ENCODE results near the gene ABCC1. TPM values are rescaled to one million over a fixed set of nuclear protein-coding genes. Genes with fewer than 3 reads are reported as not detected.

The ABCC1 gene
- total RNA-seq (ENCODE audit: low replicate concordance) = 38.1 and 53.7 TPM in 2 replicates
- long read RNA-seq, partial matches to known transcripts = 12 of 15 reads
- long read RNA-seq, other reads (novel, unspliced or antisense) = 3 of 15 reads

DNA sequence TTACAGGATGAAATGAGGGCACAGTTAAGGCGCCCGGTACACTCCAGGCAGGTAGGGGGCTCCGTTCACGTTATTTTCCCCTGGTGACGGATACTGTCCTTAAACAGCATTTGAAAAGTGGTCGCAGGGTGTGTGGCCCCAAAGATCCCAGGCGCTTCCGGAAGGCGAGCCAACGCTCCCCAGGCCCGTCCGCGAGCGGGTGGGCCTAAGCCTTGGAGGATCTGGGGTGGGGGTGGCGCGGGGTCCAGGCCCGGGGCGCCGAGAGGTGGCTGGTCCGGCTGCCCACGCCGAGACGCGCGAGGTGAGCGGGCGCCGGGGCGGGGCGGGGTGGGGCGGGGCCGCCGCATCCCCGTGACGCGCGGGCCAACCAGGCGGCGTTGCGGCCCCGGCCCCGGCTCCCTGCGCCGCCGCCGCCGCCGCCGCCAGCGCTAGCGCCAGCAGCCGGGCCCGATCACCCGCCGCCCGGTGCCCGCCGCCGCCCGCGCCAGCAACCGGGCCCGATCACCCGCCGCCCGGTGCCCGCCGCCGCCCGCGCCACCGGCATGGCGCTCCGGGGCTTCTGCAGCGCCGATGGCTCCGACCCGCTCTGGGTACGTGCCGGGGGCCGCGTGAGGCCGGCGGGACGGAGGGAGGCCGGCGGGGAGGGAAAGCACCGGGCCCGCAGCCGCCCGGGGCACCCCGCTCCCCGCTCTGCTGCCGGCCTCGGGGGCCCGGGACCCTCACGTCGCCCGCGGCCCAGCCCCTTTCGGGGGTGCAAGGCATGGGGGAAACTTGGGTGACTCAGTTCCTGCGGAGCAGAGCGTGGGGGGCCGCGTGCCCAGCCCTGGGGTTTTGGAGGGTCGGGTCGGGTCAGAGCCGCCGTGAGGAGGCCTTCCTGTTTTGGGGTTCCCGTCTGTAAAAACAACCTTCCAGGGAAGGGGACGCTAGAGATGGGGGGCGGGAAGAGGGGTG, at the start of gene ABCC1:
Gene ABCC1, plus strand, starts transcription at position 407 of the 951 bp plus-strand sequence. Its CDS starts 136 bp downstream, at position 543.
- Mint-ChIP-seq H3K27ac (peak within 1 kb of the TSS; percentile 94), H3K4me3 (peak within 1 kb of the TSS; percentile 98), H3K36me3 (no peaks in the 10 kb centered on the region), H3K9me3 (no peaks in the 10 kb centered on the region), H3K27me3 (no peaks in the 10 kb centered on the region), H3K4me1 (ENCODE audit: unreplicated experiment) (peaks cover 26% of the 10 kb centered on the region)
- no peak for DNase-seq (ENCODE audit: extremely low spot score, unreplicated experiment)
- TF ChIP-seq, protein P1, sequence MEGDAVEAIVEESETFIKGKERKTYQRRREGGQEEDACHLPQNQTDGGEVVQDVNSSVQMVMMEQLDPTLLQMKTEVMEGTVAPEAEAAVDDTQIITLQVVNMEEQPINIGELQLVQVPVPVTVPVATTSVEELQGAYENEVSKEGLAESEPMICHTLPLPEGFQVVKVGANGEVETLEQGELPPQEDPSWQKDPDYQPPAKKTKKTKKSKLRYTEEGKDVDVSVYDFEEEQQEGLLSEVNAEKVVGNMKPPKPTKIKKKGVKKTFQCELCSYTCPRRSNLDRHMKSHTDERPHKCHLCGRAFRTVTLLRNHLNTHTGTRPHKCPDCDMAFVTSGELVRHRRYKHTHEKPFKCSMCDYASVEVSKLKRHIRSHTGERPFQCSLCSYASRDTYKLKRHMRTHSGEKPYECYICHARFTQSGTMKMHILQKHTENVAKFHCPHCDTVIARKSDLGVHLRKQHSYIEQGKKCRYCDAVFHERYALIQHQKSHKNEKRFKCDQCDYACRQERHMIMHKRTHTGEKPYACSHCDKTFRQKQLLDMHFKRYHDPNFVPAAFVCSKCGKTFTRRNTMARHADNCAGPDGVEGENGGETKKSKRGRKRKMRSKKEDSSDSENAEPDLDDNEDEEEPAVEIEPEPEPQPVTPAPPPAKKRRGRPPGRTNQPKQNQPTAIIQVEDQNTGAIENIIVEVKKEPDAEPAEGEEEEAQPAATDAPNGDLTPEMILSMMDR (conservative IDR thresholded peaks at IDR 0.05) = no peak

DNA sequence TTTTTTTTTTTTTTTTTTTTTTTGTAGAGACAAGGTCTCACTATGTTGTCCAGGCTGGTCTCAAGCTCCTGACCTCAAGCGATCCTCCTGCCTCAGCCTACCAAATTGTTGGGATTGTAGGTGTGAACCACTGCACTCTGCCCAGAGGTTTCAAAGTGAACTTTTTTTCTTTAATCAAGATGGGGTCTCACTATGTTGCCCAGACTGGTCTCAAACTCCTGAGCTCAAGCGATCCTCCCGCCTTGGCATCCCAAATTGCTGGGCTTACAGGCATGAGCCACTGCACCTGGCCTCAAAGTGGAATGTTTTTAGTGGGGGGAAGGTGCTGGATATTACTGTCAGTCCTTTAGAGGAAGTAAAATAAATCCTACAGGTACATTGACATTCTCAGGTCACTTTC, 49.1 kb upstream of the ABCC1 start:
- H3K27me3 Mint-ChIP-seq = no peaks in the 10 kb centered on the region
- H3K9me3 Mint-ChIP-seq = no peaks in the 10 kb centered on the region
- TF ChIP-seq, protein P1 (conservative IDR thresholded peaks at IDR 0.05) = no peak
- H3K4me1 Mint-ChIP-seq (ENCODE audit: unreplicated experiment) = peaks cover 4% of the 10 kb centered on the region
- H3K27ac Mint-ChIP-seq = no peak overlapping the region
- DNase-seq (ENCODE audit: extremely low spot score, unreplicated experiment) = no peak
- H3K4me3 Mint-ChIP-seq = no peak overlapping the region
- H3K36me3 Mint-ChIP-seq = no peaks in the 10 kb centered on the region

DNA sequence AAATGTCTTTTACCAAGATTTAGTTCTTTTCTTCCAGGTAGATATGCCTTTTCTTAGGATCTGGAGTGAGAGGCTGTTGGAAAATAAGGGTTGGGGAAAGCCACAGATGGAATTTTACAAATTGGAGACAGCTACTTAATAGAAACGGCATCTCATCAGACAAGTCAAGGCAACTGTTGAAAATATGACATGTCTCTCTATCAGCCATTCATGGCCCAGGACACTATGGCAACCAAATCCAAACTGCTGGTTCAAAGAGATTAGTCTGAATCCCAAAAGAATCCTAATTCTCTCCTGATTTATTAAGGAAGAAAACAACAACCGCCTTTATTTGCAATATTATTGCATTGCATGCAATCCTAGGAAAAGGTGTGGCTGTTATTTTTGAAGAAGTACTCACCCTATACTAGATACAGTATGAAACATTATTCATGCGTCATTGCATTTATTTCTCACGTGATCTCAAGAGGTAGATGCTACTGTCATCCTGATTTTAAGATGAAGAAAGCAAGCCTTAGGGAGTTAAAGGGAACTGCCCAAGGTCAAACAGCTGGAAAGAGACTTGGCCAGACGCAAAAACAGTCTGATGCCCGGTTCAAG, 48.4 kb upstream of the ABCC1 start:
- no peak for DNase-seq (ENCODE audit: extremely low spot score, unreplicated experiment)
- no peaks in the 10 kb centered on the region for H3K27me3 Mint-ChIP-seq
- H3K4me1 Mint-ChIP-seq (ENCODE audit: unreplicated experiment) = peaks cover 4% of the 10 kb centered on the region
- H3K27ac Mint-ChIP-seq = no peak overlapping the region
- TF ChIP-seq, protein P1 (conservative IDR thresholded peaks at IDR 0.05) = no peak
- H3K9me3 Mint-ChIP-seq = no peaks in the 10 kb centered on the region
- no peaks in the 10 kb centered on the region for H3K36me3 Mint-ChIP-seq
- no peak overlapping the region for H3K4me3 Mint-ChIP-seq

DNA sequence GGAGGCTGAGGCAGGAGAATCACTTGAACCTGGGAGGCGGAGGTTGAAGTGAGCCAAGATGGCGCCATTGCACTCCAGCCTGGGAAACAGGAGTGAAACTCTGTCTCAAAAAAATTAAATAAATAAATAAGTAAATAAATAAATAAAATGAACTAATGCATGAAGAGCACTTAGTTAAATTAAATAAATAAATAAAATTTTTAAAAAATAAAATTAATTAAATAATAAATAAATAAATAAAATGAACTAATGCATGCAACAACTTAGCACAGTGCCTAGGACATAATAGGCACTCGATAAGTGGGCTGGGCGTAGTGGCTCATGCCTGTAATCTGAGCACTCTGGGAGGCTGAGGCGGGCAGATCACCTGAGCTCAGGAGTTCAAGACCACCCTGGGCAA, 45.5 kb upstream of the ABCC1 start:
- H3K27ac Mint-ChIP-seq = no peak overlapping the region
- H3K36me3 Mint-ChIP-seq = no peaks in the 10 kb centered on the region
- no peaks in the 10 kb centered on the region for H3K27me3 Mint-ChIP-seq
- no peak overlapping the region for H3K4me3 Mint-ChIP-seq
- TF ChIP-seq, protein P1 (conservative IDR thresholded peaks at IDR 0.05) = no peak
- DNase-seq (ENCODE audit: extremely low spot score, unreplicated experiment) = no peak
- no peaks in the 10 kb centered on the region for H3K9me3 Mint-ChIP-seq
- no peaks in the 10 kb centered on the region for H3K4me1 Mint-ChIP-seq (ENCODE audit: unreplicated experiment)

DNA sequence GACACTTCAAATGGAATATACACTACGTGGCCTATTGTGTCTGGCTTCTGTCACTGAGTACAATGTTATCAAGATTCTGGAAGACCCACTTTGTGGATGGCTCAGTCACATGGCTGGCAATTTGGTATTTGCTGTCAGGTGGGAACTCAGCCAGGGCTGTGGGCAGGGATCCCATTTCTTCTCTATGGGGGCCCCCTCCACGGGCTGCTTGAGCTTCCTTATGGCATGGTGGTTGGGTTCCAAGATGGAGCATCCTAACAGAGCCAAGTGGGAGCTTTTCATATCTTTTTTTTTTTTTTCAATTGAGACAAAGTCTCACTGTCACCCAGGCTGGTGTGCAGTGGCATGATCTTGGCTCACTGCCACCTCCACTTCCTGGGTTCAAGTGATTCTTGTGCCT, 43.0 kb upstream of the ABCC1 start:
- no peak for DNase-seq (ENCODE audit: extremely low spot score, unreplicated experiment)
- Mint-ChIP-seq H3K27me3 (no peaks in the 10 kb centered on the region), H3K4me3 (no peak overlapping the region), H3K36me3 (no peaks in the 10 kb centered on the region), H3K27ac (no peak overlapping the region), H3K4me1 (ENCODE audit: unreplicated experiment) (no peaks in the 10 kb centered on the region), H3K9me3 (no peaks in the 10 kb centered on the region)
- TF ChIP-seq, protein P1 (conservative IDR thresholded peaks at IDR 0.05) = no peak
